GM10248 (cell line): ENCODE results near the gene KEAP1.
A peak's percentile ranks its signal among the peaks of the same experiment; 100 is the strongest.

Source experiments
- CTCF ChIA-PET: fragments of 300-600 bp; sonication (Branson Sonifier 250); formaldehyde crosslinking; extraction: SDS; loops from one replicate; lab custom pipeline; 2021; ENCODE audit warnings: antibody characterized with exemption; lab: Yijun Ruan, JAX
- POLR2A ChIA-PET: fragments of 350-650 bp; sonication (Branson Sonifier 250); formaldehyde crosslinking; extraction: SDS; loops from one replicate; lab custom pipeline; 2020; ENCODE audit warnings: antibody characterized with exemption; lab: Yijun Ruan, JAX
- DNase-seq: peaks from one replicate; pipeline ENCODE4 v3.0.0; 2012; ENCODE audit errors: extremely low spot score
- TF ChIP-seq, protein P1 (sequence below): IDR thresholded peaks from 2 replicates; pipeline ENCODE4 v1.5.1; 2012; ENCODE audit warnings: mild to moderate bottlenecking, low read depth; ENCODE audit errors: extremely low read depth, missing control alignments, control extremely low read depth

KEAP1 gene

DNA sequence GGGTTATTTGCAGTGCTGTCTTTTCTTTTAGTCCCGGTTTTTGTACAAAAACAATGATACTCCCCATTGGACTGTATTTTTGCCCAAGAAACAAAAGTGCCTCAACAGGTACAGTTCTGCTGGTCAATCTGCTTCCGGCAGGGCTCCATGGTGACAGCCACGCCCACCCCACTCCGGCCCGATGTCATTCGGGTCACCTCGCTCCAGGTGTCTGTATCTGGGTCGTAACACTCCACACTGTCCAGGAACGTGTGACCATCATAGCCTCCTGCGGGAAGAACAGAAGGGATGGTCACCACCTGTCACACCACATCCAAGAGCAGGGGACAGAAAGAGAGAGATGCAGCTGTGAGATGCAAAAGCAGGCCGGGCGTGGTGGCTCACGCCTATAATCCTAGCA, 16.6 kb downstream of the KEAP1 start:
- ChIA-PET POLR2A (no interaction called here), CTCF (interaction anchor here (1.1 kb wide), 1 partner anchor 8 kb away, joined by 4 read pairs; no protein-coding TSS in a partner anchor)
- no peak for DNase-seq
- TF ChIP-seq, protein P1, sequence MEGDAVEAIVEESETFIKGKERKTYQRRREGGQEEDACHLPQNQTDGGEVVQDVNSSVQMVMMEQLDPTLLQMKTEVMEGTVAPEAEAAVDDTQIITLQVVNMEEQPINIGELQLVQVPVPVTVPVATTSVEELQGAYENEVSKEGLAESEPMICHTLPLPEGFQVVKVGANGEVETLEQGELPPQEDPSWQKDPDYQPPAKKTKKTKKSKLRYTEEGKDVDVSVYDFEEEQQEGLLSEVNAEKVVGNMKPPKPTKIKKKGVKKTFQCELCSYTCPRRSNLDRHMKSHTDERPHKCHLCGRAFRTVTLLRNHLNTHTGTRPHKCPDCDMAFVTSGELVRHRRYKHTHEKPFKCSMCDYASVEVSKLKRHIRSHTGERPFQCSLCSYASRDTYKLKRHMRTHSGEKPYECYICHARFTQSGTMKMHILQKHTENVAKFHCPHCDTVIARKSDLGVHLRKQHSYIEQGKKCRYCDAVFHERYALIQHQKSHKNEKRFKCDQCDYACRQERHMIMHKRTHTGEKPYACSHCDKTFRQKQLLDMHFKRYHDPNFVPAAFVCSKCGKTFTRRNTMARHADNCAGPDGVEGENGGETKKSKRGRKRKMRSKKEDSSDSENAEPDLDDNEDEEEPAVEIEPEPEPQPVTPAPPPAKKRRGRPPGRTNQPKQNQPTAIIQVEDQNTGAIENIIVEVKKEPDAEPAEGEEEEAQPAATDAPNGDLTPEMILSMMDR = no peak

DNA sequence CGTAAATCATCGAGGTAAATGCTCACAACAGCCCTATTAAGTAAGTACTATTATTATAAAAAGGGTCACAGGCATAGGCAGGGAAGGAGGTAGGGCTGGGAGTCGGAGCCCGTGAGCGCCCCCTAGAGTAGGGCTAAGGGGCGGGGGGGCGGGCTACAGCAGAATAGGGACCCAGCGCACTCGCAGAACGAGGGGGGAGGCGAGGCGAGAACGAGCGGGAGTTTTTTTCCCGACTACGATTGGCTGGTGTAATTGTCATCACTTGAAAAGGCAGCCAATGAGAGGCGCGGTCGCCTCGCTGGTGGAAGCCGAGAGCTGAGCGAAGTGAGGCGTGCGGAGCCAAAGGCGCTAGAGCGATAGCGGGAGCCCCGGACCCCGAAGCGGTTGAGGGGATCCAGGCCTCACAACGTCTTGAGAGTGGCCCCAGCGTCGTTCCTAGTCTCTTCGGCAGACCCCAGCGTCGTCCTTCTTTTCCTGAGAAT, 24.2 kb downstream of the KEAP1 start:
- TF ChIP-seq, protein P1 = peak; percentile 9
- ChIA-PET CTCF (interaction anchor here (0.7 to 1.8 kb wide), 16 partner anchors 8 to 223 kb away, joined by 3 to 6 read pairs (median 3); partner anchors contain the start of genes CDC37 and QTRT1), POLR2A (no interaction called here)
- DNase-seq = peak; percentile 58

DNA sequence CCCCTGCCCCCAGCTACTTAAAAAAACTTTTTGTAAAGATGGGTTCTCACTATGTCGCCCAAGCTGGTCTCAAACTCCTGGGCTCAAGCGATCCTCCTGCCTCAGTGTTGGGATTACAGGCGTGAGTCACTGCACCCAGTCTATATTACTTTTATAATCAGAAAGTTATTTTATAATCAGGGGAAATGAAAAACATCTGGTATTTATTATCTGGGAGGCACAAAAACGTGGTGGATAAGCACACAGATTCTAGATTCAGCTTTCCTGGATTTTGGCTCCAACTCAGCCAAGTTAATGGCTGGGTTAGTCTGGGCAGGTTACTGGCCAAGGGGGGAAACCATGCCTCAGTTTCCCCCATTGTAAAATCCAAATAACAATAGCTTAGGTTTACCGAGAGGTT, 24.7 kb downstream of the KEAP1 start:
- POLR2A ChIA-PET = no interaction called here
- TF ChIP-seq, protein P1 = no peak
- CTCF ChIA-PET = interaction anchor here (0.7 to 1.8 kb wide), 18 partner anchors 8 to 223 kb away, joined by 3 to 6 read pairs (median 3); partner anchors contain the start of genes CDC37 and QTRT1
- DNase-seq = no peak

- TF ChIP-seq, protein P1 = no peak
- CTCF ChIA-PET = interaction anchor here (0.8 to 1.0 kb wide), 3 partner anchors 8 to 69 kb away, joined by 3 read pairs; no protein-coding TSS in a partner anchor
- POLR2A ChIA-PET = no interaction called here
- no peak for DNase-seq
Measured at GRCh38 chr19:10474962-10475451, 28.1 kb downstream of the KEAP1 start.

GRCh38 chr19:10473192-10473591, 30.0 kb downstream of the KEAP1 start:
- POLR2A ChIA-PET = no interaction called here
- CTCF ChIA-PET = interaction anchor here (0.8 to 2.3 kb wide), 4 partner anchors 10 to 68 kb away, joined by 3 to 6 read pairs (median 4); no protein-coding TSS in a partner anchor
- DNase-seq = no peak
- TF ChIP-seq, protein P1 = no peak

GRCh38 chr19:10471909-10472308, 31.2 kb downstream of the KEAP1 start:
- ChIA-PET POLR2A (no interaction called here), CTCF (interaction anchor here (1.9 to 2.3 kb wide), 2 partner anchors 10 to 22 kb away, joined by 4 to 6 read pairs; no protein-coding TSS in a partner anchor)
- DNase-seq = no peak
- TF ChIP-seq, protein P1 = peak; percentile 44
